DMS153 treated with DMSO at 0.1 percent for 48 hours (cell line): ENCODE results near the gene RGS3.
"Not testable (repeated sequence)": the region's sequence is repeated elsewhere in the genome, so short reads cannot be mapped to it uniquely, and the experiment has no call there.

Experiments used
- DNase-seq: peaks from one replicate; lab custom pipeline; 2025; ENCODE audit not compliant: unreplicated experiment; lab: John Stamatoyannopoulos, UW

The RGS3 gene

GRCh38 chr9:113486327-113486726 lies 22.8 kb downstream of the RGS3 start:
- no peak for DNase-seq

- DNase-seq: no peak
These were observed 24.5 kb downstream of the RGS3 start for GRCh38 chr9:113488071-113488470.

GRCh38 chr9:113488490-113488889 lies 25.0 kb downstream of the RGS3 start:
- DNase-seq: no peak

GRCh38 chr9:113491147-113491546 lies 27.6 kb downstream of the RGS3 start:
- DNase-seq: not testable (repeated sequence)

GRCh38 chr9:113492343-113493202 lies 29.0 kb downstream of the RGS3 start:
- DNase-seq: no peak

GRCh38 chr9:113493203-113493520 lies 29.6 kb downstream of the RGS3 start:
- DNase-seq: no peak

- DNase-seq: no peak
These were observed 32.0 kb downstream of the RGS3 start for GRCh38 chr9:113495526-113495925.

GRCh38 chr9:113497051-113497450 lies 33.5 kb downstream of the RGS3 start:
- DNase-seq: no peak

GRCh38 chr9:113499153-113499875 lies 35.8 kb downstream of the RGS3 start:
- no peak for DNase-seq

- DNase-seq: no peak
These were observed 36.5 kb downstream of the RGS3 start for GRCh38 chr9:113499876-113500497.

- DNase-seq: no peak
These were observed 37.7 kb downstream of the RGS3 start for GRCh38 chr9:113501129-113501686.

GRCh38 chr9:113501852-113502251 lies 38.3 kb downstream of the RGS3 start:
- no peak for DNase-seq

- DNase-seq: no peak
These were observed 39.0 kb downstream of the RGS3 start for GRCh38 chr9:113502427-113503034.

GRCh38 chr9:113503131-113503541 lies 39.6 kb downstream of the RGS3 start:
- no peak for DNase-seq

- no peak for DNase-seq
These were observed 40.2 kb downstream of the RGS3 start for GRCh38 chr9:113503613-113504211.

- no peak for DNase-seq
These were observed 41.4 kb downstream of the RGS3 start for GRCh38 chr9:113504725-113505590.

GRCh38 chr9:113506090-113506589 lies 42.6 kb downstream of the RGS3 start:
- no peak for DNase-seq

GRCh38 chr9:113507256-113507655 lies 43.7 kb downstream of the RGS3 start:
- no peak for DNase-seq

- no peak for DNase-seq
These were observed 44.7 kb downstream of the RGS3 start for GRCh38 chr9:113508111-113508749.
